ENCODE data around the gene KCTD21.

KCTD21 gene

GRCh38 chr11:78218707-78219492 is 30.5 kb upstream of the KCTD21 start:
- no peak for DNase-seq

GRCh38 chr11:78217650-78218541 is 29.5 kb upstream of the KCTD21 start:
- no peak for DNase-seq

- DNase-seq = no peak
These were observed 28.3 kb upstream of the KCTD21 start for GRCh38 chr11:78216571-78217287.

GRCh38 chr11:78216021-78216420 is 27.6 kb upstream of the KCTD21 start:
- DNase-seq = no peak

- no peak for DNase-seq
These were observed 26.1 kb upstream of the KCTD21 start for GRCh38 chr11:78214331-78215194.

- no peak for DNase-seq
These were observed 25.3 kb upstream of the KCTD21 start for GRCh38 chr11:78213526-78214330.

- no peak for DNase-seq
These were observed 24.4 kb upstream of the KCTD21 start for GRCh38 chr11:78212586-78213371.

- no peak for DNase-seq
These were observed 23.1 kb upstream of the KCTD21 start for GRCh38 chr11:78211565-78211964.

GRCh38 chr11:78210000-78210608 is 21.7 kb upstream of the KCTD21 start:
- no peak for DNase-seq

GRCh38 chr11:78209478-78209877 is 21.1 kb upstream of the KCTD21 start:
- no peak for DNase-seq

- DNase-seq = no peak
These were observed 20.1 kb upstream of the KCTD21 start for GRCh38 chr11:78208257-78209165.

GRCh38 chr11:78207532-78208256 is 19.3 kb upstream of the KCTD21 start:
- no peak for DNase-seq

GRCh38 chr11:78205691-78206090 is 17.3 kb upstream of the KCTD21 start:
- DNase-seq = no peak

GRCh38 chr11:78205256-78205655 is 16.8 kb upstream of the KCTD21 start:
- DNase-seq = no peak

- DNase-seq = peak; percentile 41 to 42
These were observed 14.8 kb upstream of the KCTD21 start for GRCh38 chr11:78203184-78203583.

- peak; percentile 41 to 50 for DNase-seq
These were observed 14.3 kb upstream of the KCTD21 start for GRCh38 chr11:78202733-78203167.

GRCh38 chr11:78201096-78201818 is 12.8 kb upstream of the KCTD21 start:
- no peak for DNase-seq

GRCh38 chr11:78200553-78200952 is 12.1 kb upstream of the KCTD21 start:
- no peak for DNase-seq

All from activated CD4-positive, alpha-beta T cell treated with anti-CD3 and anti-CD28 coated beads, Interleukin-2, amount 50 U/mL, for 4 hours (primary cell).